Mesenchymal stem cell (in vitro differentiated cells and primary cell): ENCODE data around the gene CST8.

Experiments used
- DNase-seq: peaks from one replicate; pipeline ENCODE4 v3.0.0-alpha.2; 2013
- H2AFZ ChIP-seq: one replicate; pipeline ENCODE4 v1.6.1; 2013; ENCODE audit warnings: low read depth, mild to moderate bottlenecking, control low read depth, inconsistent platforms, low read length, moderate library complexity
- H2AK5ac ChIP-seq: 2 replicates; pipeline ENCODE4 v1.6.1; 2013; ENCODE audit warnings: low read length, moderate library complexity, mild to moderate bottlenecking, inconsistent platforms; ENCODE audit not compliant: severe bottlenecking
- H2BK120ac ChIP-seq: one replicate; pipeline ENCODE4 v1.6.1; 2013; ENCODE audit warnings: low read depth, mild to moderate bottlenecking, inconsistent platforms, low read length, moderate library complexity
- H2BK12ac ChIP-seq, 2 experiments: one replicate each; pipeline ENCODE4 v1.6.1; 2013; ENCODE audit warnings: inconsistent platforms in 2 of 2, low read length in 2 of 2, mild to moderate bottlenecking in 2 of 2, moderate library complexity in 2 of 2, control low read depth in 1 of 2
- H2BK15ac ChIP-seq: one replicate; pipeline ENCODE4 v1.6.1; 2013; ENCODE audit warnings: mild to moderate bottlenecking, low read depth, inconsistent platforms; ENCODE audit not compliant: poor library complexity, severe bottlenecking
- H2BK5ac ChIP-seq: 2 replicates; pipeline ENCODE4 v1.6.1; 2013; ENCODE audit warnings: low read depth, mild to moderate bottlenecking, low read length, control low read depth, inconsistent platforms; ENCODE audit not compliant: poor library complexity, severe bottlenecking
- H3K14ac ChIP-seq, 2 experiments: one replicate each; pipeline ENCODE4 v1.6.1; 2013; ENCODE audit warnings: inconsistent platforms in 2 of 2, low read length in 2 of 2, control low read depth in 1 of 2, mild to moderate bottlenecking in 1 of 2, moderate library complexity in 1 of 2
- H3K18ac ChIP-seq, 2 experiments: one replicate each; pipeline ENCODE4 v1.6.1; 2013; ENCODE audit warnings: inconsistent platforms in 2 of 2, low read length in 2 of 2, control low read depth in 1 of 2, low read depth in 1 of 2, mild to moderate bottlenecking in 1 of 2
- H3K23ac ChIP-seq, 2 experiments: one replicate each; pipeline ENCODE4 v1.6.1; 2013; ENCODE audit warnings: inconsistent platforms in 2 of 2, low read length in 2 of 2, mild to moderate bottlenecking in 2 of 2, moderate library complexity in 2 of 2, control low read depth in 1 of 2
- H3K27ac ChIP-seq: 2 replicates; pipeline ENCODE4 v1.5.1; 2013; ENCODE audit warnings: mild to moderate bottlenecking, moderate library complexity, low read length, control low read depth, inconsistent platforms; ENCODE audit not compliant: poor library complexity, severe bottlenecking
- H3K27me3 ChIP-seq, 2 experiments: 2 replicates each; pipeline versions ENCODE4 v1.6.1 to v1.7.0; 2013; ENCODE audit warnings: low read length in 2 of 2, mild to moderate bottlenecking in 2 of 2, moderate library complexity in 2 of 2, control low read depth in 1 of 2, inconsistent platforms in 1 of 2; ENCODE audit not compliant: control insufficient read depth in 1 of 2, insufficient read depth in 1 of 2
- H3K36me3 ChIP-seq, 2 experiments: 2 replicates each; pipeline versions ENCODE4 v1.6.1 to v1.7.0; 2013; ENCODE audit warnings: low read length in 2 of 2, control low read depth in 1 of 2, inconsistent platforms in 1 of 2, low read depth in 1 of 2, mild to moderate bottlenecking in 1 of 2; ENCODE audit not compliant: insufficient read depth in 2 of 2, control insufficient read depth in 1 of 2
- H3K4ac ChIP-seq, 2 experiments: one replicate each; pipeline ENCODE4 v1.6.1; 2013; ENCODE audit warnings: inconsistent platforms in 2 of 2, low read length in 2 of 2, mild to moderate bottlenecking in 2 of 2, moderate library complexity in 2 of 2, control low read depth in 1 of 2, low read depth in 1 of 2
- H3K4me1 ChIP-seq: 2 replicates; pipeline ENCODE4 v1.6.1; 2013; ENCODE audit warnings: low read depth, low read length, control low read depth; ENCODE audit not compliant: control insufficient read depth, insufficient read depth
- H3K4me2 ChIP-seq: 2 replicates; pipeline ENCODE4 v1.6.1; 2013; ENCODE audit warnings: low read length, mild to moderate bottlenecking, inconsistent platforms; ENCODE audit not compliant: poor library complexity, severe bottlenecking
- H3K4me3 ChIP-seq, 2 experiments: 2 replicates each; pipeline versions ENCODE4 v1.5.1 to v1.7.0; 2013; ENCODE audit warnings: low read length in 2 of 2, mild to moderate bottlenecking in 2 of 2, control low read depth in 1 of 2, low read depth in 1 of 2; ENCODE audit not compliant: insufficient read depth in 1 of 2
- H3K79me1 ChIP-seq: replicated peaks from 2 replicates; pipeline ENCODE4 v1.6.1; 2013; ENCODE audit warnings: mild to moderate bottlenecking, control low read depth, low read length, inconsistent platforms; ENCODE audit not compliant: poor library complexity, severe bottlenecking
- H3K9ac ChIP-seq: 2 replicates; pipeline ENCODE4 v1.7.0; 2013; ENCODE audit warnings: mild to moderate bottlenecking, low read length, moderate library complexity
- H3K9me3 ChIP-seq: 2 replicates; pipeline ENCODE4 v1.7.0; 2013; ENCODE audit warnings: mild to moderate bottlenecking, low read length; ENCODE audit not compliant: control insufficient read depth
- H4K8ac ChIP-seq: one replicate; pipeline ENCODE4 v1.6.1; 2013; ENCODE audit warnings: inconsistent platforms, mild to moderate bottlenecking, low read length, moderate library complexity
- H4K91ac ChIP-seq: one replicate; pipeline ENCODE4 v1.6.1; 2013; ENCODE audit warnings: mild to moderate bottlenecking, low read length, inconsistent platforms
- WGBS: methylation state at CpG from one replicate; pipeline ENCODE4 v1.1.7; 2013; ENCODE audit warnings: mixed read lengths; 5-methylcytosine and 5-hydroxymethylcytosine counted together

CST8 gene

GRCh38 chr20:23524146-23524545 is 33.2 kb downstream of the CST8 start:
- Histone ChIP-seq H3K79me1 (no peaks in the 10 kb centered on the region), H3K4me3 (no peak overlapping the region), H4K8ac (no peak overlapping the region), H2AFZ (no peak overlapping the region), H3K9me3 (peaks cover 8% of the 10 kb centered on the region), H2BK5ac (no peak overlapping the region), H4K91ac (no peak overlapping the region), H2BK120ac (no peak overlapping the region), H3K4me1 (peaks cover 5% of the 10 kb centered on the region), H3K36me3 (no peaks in the 10 kb centered on the region), H3K27ac (no peak overlapping the region), H3K23ac (no peak overlapping the region), H2BK15ac (no peak overlapping the region), H3K9ac (no peak overlapping the region), H3K27me3 (peaks cover 0 to 5% of the 10 kb centered on the region in 2 experiments), H2AK5ac (no peak overlapping the region), H3K4me2 (no peak overlapping the region), H2BK12ac (no peak overlapping the region), H3K14ac (no peak overlapping the region), H3K4ac (no peak overlapping the region), H3K18ac (no peak overlapping the region)
- 86% methylated on average over 9 of the region's 10 CpGs for WGBS
- DNase-seq, result no peak

- H2BK5ac ChIP-seq, result no peak overlapping the region
- no peak for DNase-seq
- no peak overlapping the region for H2BK15ac ChIP-seq
- no peak overlapping the region for H3K23ac ChIP-seq
- no peak overlapping the region for H4K91ac ChIP-seq
- H3K79me1 ChIP-seq, result no peaks in the 10 kb centered on the region
- WGBS, result no CpG with 5 or more reads among the region's 1 CpG
- no peaks in the 10 kb centered on the region for H3K4me1 ChIP-seq
- no peak overlapping the region for H3K18ac ChIP-seq
- no peak overlapping the region for H3K4me2 ChIP-seq
- no peak overlapping the region for H3K27ac ChIP-seq
- no peak overlapping the region for H3K4ac ChIP-seq
- H2AK5ac ChIP-seq, result no peak overlapping the region
- no peak overlapping the region for H2BK12ac ChIP-seq
- no peak overlapping the region for H4K8ac ChIP-seq
- no peak overlapping the region for H2BK120ac ChIP-seq
- peaks cover 0 to 5% of the 10 kb centered on the region in 2 experiments for H3K27me3 ChIP-seq
- no peak overlapping the region for H3K14ac ChIP-seq
- no peak overlapping the region for H3K4me3 ChIP-seq
- no peak overlapping the region for H3K9ac ChIP-seq
- no peaks in the 10 kb centered on the region for H3K36me3 ChIP-seq
- no peak overlapping the region for H2AFZ ChIP-seq
- peaks cover 21% of the 10 kb centered on the region for H3K9me3 ChIP-seq
These were observed 35.9 kb downstream of the CST8 start for GRCh38 chr20:23526850-23527249.

- no peak overlapping the region for H2BK5ac ChIP-seq
- H2AK5ac ChIP-seq, result no peak overlapping the region
- no peak for DNase-seq
- no peaks in the 10 kb centered on the region for H3K27me3 ChIP-seq
- H3K9ac ChIP-seq, result no peak overlapping the region
- H3K4me1 ChIP-seq, result no peaks in the 10 kb centered on the region
- peaks cover 24% of the 10 kb centered on the region for H3K9me3 ChIP-seq
- H3K36me3 ChIP-seq, result no peaks in the 10 kb centered on the region
- no peak overlapping the region for H2BK12ac ChIP-seq
- H3K23ac ChIP-seq, result no peak overlapping the region
- no peak overlapping the region for H2BK120ac ChIP-seq
- WGBS, result 35% methylated on average over 1 of the region's 1 CpG
- no peak overlapping the region for H3K4ac ChIP-seq
- no peaks in the 10 kb centered on the region for H3K79me1 ChIP-seq
- no peak overlapping the region for H3K27ac ChIP-seq
- no peak overlapping the region for H3K14ac ChIP-seq
- no peak overlapping the region for H4K8ac ChIP-seq
- no peak overlapping the region for H2BK15ac ChIP-seq
- H3K4me2 ChIP-seq, result no peak overlapping the region
- no peak overlapping the region for H4K91ac ChIP-seq
- H2AFZ ChIP-seq, result no peak overlapping the region
- no peak overlapping the region for H3K4me3 ChIP-seq
- no peak overlapping the region for H3K18ac ChIP-seq
These were observed 38.0 kb downstream of the CST8 start for GRCh38 chr20:23528867-23529431.

GRCh38 chr20:23530937-23531567 is 40.1 kb downstream of the CST8 start:
- H3K27me3 ChIP-seq, result no peaks in the 10 kb centered on the region
- H3K4me3 ChIP-seq, result no peak overlapping the region
- DNase-seq, result no peak
- no peak overlapping the region for H2BK15ac ChIP-seq
- H3K14ac ChIP-seq, result no peak overlapping the region
- no peak overlapping the region for H4K91ac ChIP-seq
- H3K18ac ChIP-seq, result no peak overlapping the region
- no peak overlapping the region for H2BK12ac ChIP-seq
- H3K4me1 ChIP-seq, result no peaks in the 10 kb centered on the region
- H3K9me3 ChIP-seq, result peaks cover 24% of the 10 kb centered on the region
- H3K79me1 ChIP-seq, result no peaks in the 10 kb centered on the region
- WGBS, result 25% methylated on average over 1 of the region's 1 CpG
- no peak overlapping the region for H3K9ac ChIP-seq
- no peak overlapping the region for H4K8ac ChIP-seq
- no peak overlapping the region for H3K4ac ChIP-seq
- H2AFZ ChIP-seq, result no peak overlapping the region
- H2AK5ac ChIP-seq, result no peak overlapping the region
- no peak overlapping the region for H3K4me2 ChIP-seq
- H2BK120ac ChIP-seq, result no peak overlapping the region
- no peaks in the 10 kb centered on the region for H3K36me3 ChIP-seq
- H3K23ac ChIP-seq, result no peak overlapping the region
- no peak overlapping the region for H3K27ac ChIP-seq
- no peak overlapping the region for H2BK5ac ChIP-seq
